ENCODE data around the gene LTA4H.

The LTA4H gene

GRCh38 chr12:95955549-95956159 lies 79.7 kb downstream of the LTA4H start:
- DNase-seq (ENCODE audit: low read depth, low spot score) = no peak
- Histone ChIP-seq H3K9ac (ENCODE audit: insufficient read length, low read depth) (no peak overlapping the region), H3K4me3 (ENCODE audit: insufficient read length, low read depth) (no peak overlapping the region), H3K4me1 (ENCODE audit: insufficient read depth, insufficient read length) (no peaks in the 10 kb centered on the region), H3K36me3 (ENCODE audit: insufficient read depth, insufficient read length, low read length) (no peaks in the 10 kb centered on the region), H3K9me3 (ENCODE audit: insufficient read depth, low read length) (no peaks in the 10 kb centered on the region), H3K27me3 (ENCODE audit: insufficient read depth, insufficient read length) (no peaks in the 10 kb centered on the region)
- TF ChIP-seq SUZ12 (IDR thresholded peaks at IDR 0.05; ENCODE audit: extremely low read depth, insufficient read depth, insufficient read length) = no peak
- TF ChIP-seq YY1 (IDR thresholded peaks at IDR 0.05; ENCODE audit: insufficient read depth, insufficient read length) = no peak
- TF ChIP-seq ZNF274 (IDR thresholded peaks at IDR 0.05; ENCODE audit: low read depth, low read length) = no peak

- Histone ChIP-seq H3K36me3 (ENCODE audit: insufficient read depth, insufficient read length, low read length) (no peaks in the 10 kb centered on the region), H3K27me3 (ENCODE audit: insufficient read depth, insufficient read length) (no peaks in the 10 kb centered on the region), H3K4me3 (ENCODE audit: insufficient read length, low read depth) (no peak overlapping the region), H3K4me1 (ENCODE audit: insufficient read depth, insufficient read length) (no peaks in the 10 kb centered on the region), H3K9me3 (ENCODE audit: insufficient read depth, low read length) (no peaks in the 10 kb centered on the region), H3K9ac (ENCODE audit: insufficient read length, low read depth) (no peak overlapping the region)
- TF ChIP-seq YY1 (IDR thresholded peaks at IDR 0.05; ENCODE audit: insufficient read depth, insufficient read length) (no peak), SUZ12 (IDR thresholded peaks at IDR 0.05; ENCODE audit: extremely low read depth, insufficient read depth, insufficient read length) (no peak), ZNF274 (IDR thresholded peaks at IDR 0.05; ENCODE audit: low read depth, low read length) (no peak)
- no peak for DNase-seq (ENCODE audit: low read depth, low spot score)
These were observed 82.4 kb downstream of the LTA4H start for GRCh38 chr12:95953000-95953399.

- H3K27me3 ChIP-seq (ENCODE audit: insufficient read depth, insufficient read length) = no peaks in the 10 kb centered on the region
- no peaks in the 10 kb centered on the region for H3K9me3 ChIP-seq (ENCODE audit: insufficient read depth, low read length)
- TF ChIP-seq YY1 (IDR thresholded peaks at IDR 0.05; ENCODE audit: insufficient read depth, insufficient read length) (no peak), SUZ12 (IDR thresholded peaks at IDR 0.05; ENCODE audit: extremely low read depth, insufficient read depth, insufficient read length) (no peak), ZNF274 (IDR thresholded peaks at IDR 0.05; ENCODE audit: low read depth, low read length) (no peak)
- no peak overlapping the region for H3K4me3 ChIP-seq (ENCODE audit: insufficient read length, low read depth)
- DNase-seq (ENCODE audit: low read depth, low spot score) = no peak
- no peak overlapping the region for H3K9ac ChIP-seq (ENCODE audit: insufficient read length, low read depth)
- no peaks in the 10 kb centered on the region for H3K36me3 ChIP-seq (ENCODE audit: insufficient read depth, insufficient read length, low read length)
- no peaks in the 10 kb centered on the region for H3K4me1 ChIP-seq (ENCODE audit: insufficient read depth, insufficient read length)
These were observed 83.9 kb downstream of the LTA4H start for GRCh38 chr12:95951515-95951914.

Data from NT2/D1 (cell line).